ENCODE data around the gene PACSIN1. TPM values are rescaled to one million over a fixed set of nuclear protein-coding genes. Genes with fewer than 3 reads are reported as not detected.

The PACSIN1 gene
- total RNA-seq, 4 donors from 2014 or later: 0.28 TPM; not detected in 3

- no peak overlapping the region for H3K4me3 ChIP-seq
- no peak for DNase-seq
- no peaks in the 10 kb centered on the region for H3K27me3 ChIP-seq
- intact Hi-C loops (cut with DNase I; ENCODE audit: low total_unique reads): no loop called here
- H3K27ac ChIP-seq: no peak overlapping the region
- TF ChIP-seq, protein P1, sequence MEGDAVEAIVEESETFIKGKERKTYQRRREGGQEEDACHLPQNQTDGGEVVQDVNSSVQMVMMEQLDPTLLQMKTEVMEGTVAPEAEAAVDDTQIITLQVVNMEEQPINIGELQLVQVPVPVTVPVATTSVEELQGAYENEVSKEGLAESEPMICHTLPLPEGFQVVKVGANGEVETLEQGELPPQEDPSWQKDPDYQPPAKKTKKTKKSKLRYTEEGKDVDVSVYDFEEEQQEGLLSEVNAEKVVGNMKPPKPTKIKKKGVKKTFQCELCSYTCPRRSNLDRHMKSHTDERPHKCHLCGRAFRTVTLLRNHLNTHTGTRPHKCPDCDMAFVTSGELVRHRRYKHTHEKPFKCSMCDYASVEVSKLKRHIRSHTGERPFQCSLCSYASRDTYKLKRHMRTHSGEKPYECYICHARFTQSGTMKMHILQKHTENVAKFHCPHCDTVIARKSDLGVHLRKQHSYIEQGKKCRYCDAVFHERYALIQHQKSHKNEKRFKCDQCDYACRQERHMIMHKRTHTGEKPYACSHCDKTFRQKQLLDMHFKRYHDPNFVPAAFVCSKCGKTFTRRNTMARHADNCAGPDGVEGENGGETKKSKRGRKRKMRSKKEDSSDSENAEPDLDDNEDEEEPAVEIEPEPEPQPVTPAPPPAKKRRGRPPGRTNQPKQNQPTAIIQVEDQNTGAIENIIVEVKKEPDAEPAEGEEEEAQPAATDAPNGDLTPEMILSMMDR (IDR thresholded peaks at IDR 0.05): no peak
- no peak for TF ChIP-seq POLR2A (IDR thresholded peaks at IDR 0.05)
- no peaks in the 10 kb centered on the region for H3K4me1 ChIP-seq
- H3K9me3 ChIP-seq: no peaks in the 10 kb centered on the region
- H3K36me3 ChIP-seq: no peaks in the 10 kb centered on the region
These were observed 27.2 kb upstream of the PACSIN1 start for GRCh38 chr6:34438705-34439104.

DNA sequence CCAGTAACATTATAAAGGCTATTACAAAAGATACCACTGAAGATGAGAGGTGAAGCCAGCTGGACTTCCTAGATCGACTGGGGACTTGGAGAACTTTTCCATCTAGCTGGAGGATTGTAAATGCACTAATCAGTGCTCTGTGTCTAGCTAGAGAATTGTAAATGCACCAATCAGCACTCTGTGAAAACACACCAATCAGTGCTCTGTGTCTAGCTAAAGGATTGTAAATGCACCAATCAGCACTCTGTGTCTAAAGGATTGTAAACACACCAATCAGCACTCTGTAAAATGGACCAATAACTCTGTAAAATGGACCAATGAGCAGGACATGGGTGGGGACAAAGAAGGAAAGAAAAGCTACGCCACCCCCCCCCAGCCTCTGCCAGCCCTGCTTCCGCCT is 26.4 kb upstream of the PACSIN1 start:
- no peaks in the 10 kb centered on the region for H3K4me1 ChIP-seq
- TF ChIP-seq POLR2A (IDR thresholded peaks at IDR 0.05): no peak
- TF ChIP-seq, protein P1 (IDR thresholded peaks at IDR 0.05): no peak

DNA sequence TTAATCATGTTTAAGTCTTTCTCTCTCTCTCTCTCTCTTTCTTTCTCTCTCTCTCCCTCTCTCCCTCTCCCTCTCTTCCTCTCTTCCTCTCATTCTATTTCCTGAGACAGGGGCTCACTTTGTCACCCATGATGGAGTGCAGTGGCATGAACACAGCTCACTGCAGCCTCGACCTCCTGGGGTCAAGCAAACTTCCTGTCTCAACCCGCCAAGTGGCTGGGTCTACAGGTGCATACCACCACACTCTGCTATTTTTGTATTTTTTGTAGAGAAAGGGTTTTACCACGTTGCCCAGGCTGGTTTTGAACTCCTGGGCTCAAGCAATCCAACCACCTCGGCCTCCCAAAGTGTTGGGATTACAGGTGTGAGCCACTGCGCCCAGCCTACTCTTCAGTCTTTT is 24.4 kb upstream of the PACSIN1 start:
- intact Hi-C loops (cut with DNase I; ENCODE audit: low total_unique reads): no loop called here
- H3K27ac ChIP-seq: no peak overlapping the region
- TF ChIP-seq, protein P1 (IDR thresholded peaks at IDR 0.05): no peak
- TF ChIP-seq POLR2A (IDR thresholded peaks at IDR 0.05): no peak
- H3K9me3 ChIP-seq: no peaks in the 10 kb centered on the region
- H3K36me3 ChIP-seq: no peaks in the 10 kb centered on the region
- no peak overlapping the region for H3K4me3 ChIP-seq
- no peak for DNase-seq
- no peaks in the 10 kb centered on the region for H3K27me3 ChIP-seq
- no peaks in the 10 kb centered on the region for H3K4me1 ChIP-seq

More for the DNA sequence above, 26.4 kb upstream of the PACSIN1 start:
- Histone ChIP-seq H3K27ac (no peak overlapping the region), H3K4me3 (no peak overlapping the region), H3K27me3 (no peaks in the 10 kb centered on the region), H3K36me3 (no peaks in the 10 kb centered on the region), H3K9me3 (no peaks in the 10 kb centered on the region)
- intact Hi-C loops (cut with DNase I; ENCODE audit: low total_unique reads): no loop called here
- DNase-seq: no peak

- no peaks in the 10 kb centered on the region for H3K27me3 ChIP-seq
- H3K27ac ChIP-seq: no peak overlapping the region
- no peaks in the 10 kb centered on the region for H3K36me3 ChIP-seq
- TF ChIP-seq POLR2A (IDR thresholded peaks at IDR 0.05): no peak
- TF ChIP-seq, protein P1 (IDR thresholded peaks at IDR 0.05): no peak
- H3K4me3 ChIP-seq: no peak overlapping the region
- no peak for DNase-seq
- H3K9me3 ChIP-seq: no peaks in the 10 kb centered on the region
- no peaks in the 10 kb centered on the region for H3K4me1 ChIP-seq
- intact Hi-C loops (cut with DNase I; ENCODE audit: low total_unique reads): no loop called here
These were observed 20.5 kb upstream of the PACSIN1 start for GRCh38 chr6:34445313-34445860.

DNA sequence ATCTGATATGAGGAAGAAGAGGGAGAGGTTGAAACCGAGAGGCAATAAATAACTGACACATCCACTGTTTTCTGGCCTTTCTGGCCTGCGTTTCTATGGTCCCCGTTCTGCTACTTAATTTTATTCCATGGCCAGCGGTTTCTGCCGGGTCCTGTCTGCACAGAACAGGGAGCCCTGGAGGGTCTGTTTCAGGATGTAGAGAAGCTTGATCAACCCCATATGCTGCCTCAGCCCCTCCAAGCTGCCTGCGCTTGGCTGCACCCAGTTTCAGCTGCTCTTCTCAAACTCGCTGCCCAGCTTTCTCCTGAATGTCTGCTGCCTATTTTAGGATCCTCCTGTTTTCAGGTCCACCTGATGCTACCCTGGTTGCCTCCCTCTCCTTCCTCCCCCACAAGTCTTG is 18.5 kb upstream of the PACSIN1 start:
- no peak for DNase-seq
- Histone ChIP-seq H3K4me1 (no peaks in the 10 kb centered on the region), H3K9me3 (no peaks in the 10 kb centered on the region), H3K36me3 (no peaks in the 10 kb centered on the region), H3K27ac (no peak overlapping the region), H3K27me3 (no peaks in the 10 kb centered on the region), H3K4me3 (no peak overlapping the region)
- intact Hi-C loops (cut with DNase I; ENCODE audit: low total_unique reads): no loop called here
- no peak for TF ChIP-seq POLR2A (IDR thresholded peaks at IDR 0.05)
- TF ChIP-seq, protein P1 (IDR thresholded peaks at IDR 0.05): no peak
